ENCODE results near the gene PYDC1. TPM values are rescaled to one million over a fixed set of nuclear protein-coding genes. Genes with fewer than 3 reads are reported as not detected.

Gene PYDC1
- total and polyA plus RNA-seq, 2 of the 13 experiments (the other 11 are each of a cell fraction or from before 2014, with no cell fraction given) = not detected

DNA sequence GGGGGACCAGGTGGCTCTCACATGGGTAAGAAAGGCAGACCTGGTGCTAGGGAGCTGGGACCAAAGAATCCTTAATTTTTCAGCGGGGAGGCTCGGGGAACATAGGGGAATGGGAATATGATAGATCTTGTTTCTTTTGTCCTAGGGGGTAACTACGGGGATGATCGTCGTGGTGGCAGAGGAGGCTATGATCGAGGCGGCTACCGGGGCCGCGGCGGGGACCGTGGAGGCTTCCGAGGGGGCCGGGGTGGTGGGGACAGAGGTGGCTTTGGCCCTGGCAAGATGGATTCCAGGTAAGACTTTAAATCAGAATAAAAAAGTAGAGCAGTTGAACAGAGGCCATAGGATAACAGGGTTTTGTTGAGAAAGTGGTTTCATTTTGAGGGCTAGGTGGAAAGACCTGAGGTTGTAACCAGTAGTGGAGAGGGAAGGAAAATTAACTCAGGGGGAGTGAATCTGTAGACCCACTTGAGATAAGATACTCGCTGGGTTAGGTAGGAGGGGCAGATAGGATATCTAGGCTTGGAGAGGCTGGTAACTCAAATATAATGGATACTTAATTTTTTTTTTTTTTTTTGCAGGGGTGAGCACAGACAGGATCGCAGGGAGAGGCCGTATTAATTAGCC is 26.0 kb downstream of the PYDC1 start:
- DNase-seq (ENCODE audit: low spot score) (no peak), ATAC-seq (no peak), FAIRE-seq (no peak)
- ChIA-PET CTCF (ENCODE audit: low intra/inter-chr PET ratio, low total read pairs) (no interaction called here), POLR2A (interaction anchor here (0.8 to 2.6 kb wide), 3 partner anchors 7 to 11 kb away, joined by 3 to 13 read pairs (median 7); partner anchors contain the start of gene FUS)
- H3K9me3 ChIP-seq (ENCODE audit: low read length) = no peaks in the 10 kb centered on the region
- H3K36me3 ChIP-seq (replicated peaks in 1 of 2; ENCODE audit: control insufficient read depth in 1 of 2, insufficient read depth in 2 of 2, low read length in 2 of 2) = peaks cover 53 to 93% of the 10 kb centered on the region in 2 experiments
- H3K79me2 ChIP-seq (ENCODE audit: insufficient read depth, low read length) = peaks cover 8% of the 10 kb centered on the region
- intact Hi-C loops (cut with micrococcal nuclease; ENCODE audit: unreplicated experiment) (no loop called here), in situ Hi-C loops (cut with HindIII; ENCODE audit: extremely low pct_ligation_motif_present, low pct_unique_long_range_greater_than_20kb) (no loop called here)
- no TSS peak for BruUV-seq (replicated peaks)
- no peak overlapping the region for H3K27ac ChIP-seq (ENCODE audit: extremely low read length, insufficient read depth, low read length)
- WGBS (ENCODE audit: low lambda C conversion rate) = 98% methylated on average over 17 of the region's 17 CpGs
- H2AFZ ChIP-seq (ENCODE audit: low read length) = no peak overlapping the region
- peaks cover 57% of the 10 kb centered on the region for H4K20me1 ChIP-seq (ENCODE audit: insufficient read depth, low read length)
- no peak overlapping the region for H3K4me3 ChIP-seq (replicated peaks in 1 of 3; ENCODE audit: insufficient read depth in 1 of 3, low read depth in 2 of 3, low read length in 3 of 3)
- peak; percentile 76; the same call in 1 of the 2 replicates for TF ChIP-seq POLR2AphosphoS2 (IDR thresholded peaks at IDR 0.05; ENCODE audit: low read depth, low read length)
- TF ChIP-seq POLR2G (IDR thresholded peaks at IDR 0.05; ENCODE audit: low read depth, low read length) = 0 out of 2 replicates have a peak, but pooled peaks have one; percentile 33
- TF ChIP-seq POLR2A (IDR thresholded peaks at IDR 0.05; ENCODE audit: insufficient read depth in 1 of 2, low read depth in 2 of 2, low read length in 2 of 2) = peak in 1 of 2 experiments; percentile 36; a peak in 1 of 4 replicates
- TF ChIP-seq RBFOX2 (IDR thresholded peaks at IDR 0.05; ENCODE audit: low read depth, low read length) = peak; percentile 59; the same call in 1 of the 2 replicates
- no peak for TF ChIP-seq POGZ (CRISPR knock-in tag; IDR thresholded peaks at IDR 0.05)
- TF ChIP-seq AGO2 (optimal IDR thresholded peaks at IDR 0.05; ENCODE audit: low read depth, low read length) = peak; percentile 52
- TF ChIP-seq NBN (conservative IDR thresholded peaks at IDR 0.05) = no peak
- no peaks in the 10 kb centered on the region for H3K27me3 ChIP-seq (ENCODE audit: control insufficient read depth in 1 of 2, insufficient read depth in 2 of 2, low read length in 2 of 2)
- H3K4me1 ChIP-seq (ENCODE audit: insufficient read depth, low read length) = peaks cover 8% of the 10 kb centered on the region; the same call in 1 of the 2 replicates
- no peak overlapping the region for H3K9ac ChIP-seq (ENCODE audit: insufficient read depth, low read depth, low read length)
- no peak overlapping the region for H3K4me2 ChIP-seq (ENCODE audit: low read depth, low read length)

DNA sequence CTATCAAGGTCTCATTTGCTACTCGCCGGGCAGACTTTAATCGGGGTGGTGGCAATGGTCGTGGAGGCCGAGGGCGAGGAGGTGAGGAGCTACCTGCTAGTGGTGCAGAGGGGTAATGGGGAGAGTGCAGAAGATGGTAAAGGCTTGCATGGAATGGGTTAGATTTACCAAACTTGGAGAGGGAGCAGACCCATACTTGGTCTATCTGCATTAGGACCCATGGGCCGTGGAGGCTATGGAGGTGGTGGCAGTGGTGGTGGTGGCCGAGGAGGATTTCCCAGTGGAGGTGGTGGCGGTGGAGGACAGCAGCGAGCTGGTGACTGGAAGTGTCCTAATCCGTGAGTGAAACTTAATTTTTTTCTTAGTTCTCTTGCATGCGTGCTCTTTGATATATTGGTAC is 26.9 kb downstream of the PYDC1 start:
- H3K27ac ChIP-seq (ENCODE audit: extremely low read length, insufficient read depth, low read length) = peak overlapping the region; percentile 3
- H3K4me2 ChIP-seq (ENCODE audit: low read depth, low read length) = no peak overlapping the region
- H3K4me1 ChIP-seq (ENCODE audit: insufficient read depth, low read length) = peaks cover 17% of the 10 kb centered on the region
- POLR2A ChIA-PET = interaction anchor here (0.8 to 2.6 kb wide), 3 partner anchors 9 to 10 kb away, joined by 3 to 13 read pairs (median 5); partner anchors contain the start of gene FUS
- ATAC-seq = no peak; the same call in 1 of the 3 replicates
- 98% methylated on average over 12 of the region's 12 CpGs for WGBS (ENCODE audit: low lambda C conversion rate)
- peaks cover 16% of the 10 kb centered on the region for H3K79me2 ChIP-seq (ENCODE audit: insufficient read depth, low read length)
- intact Hi-C loops (cut with micrococcal nuclease; ENCODE audit: unreplicated experiment) (no loop called here), in situ Hi-C loops (cut with HindIII; ENCODE audit: extremely low pct_ligation_motif_present, low pct_unique_long_range_greater_than_20kb) (no loop called here)
- BruUV-seq (replicated peaks) = no TSS peak
- H3K36me3 ChIP-seq (replicated peaks in 1 of 2; ENCODE audit: control insufficient read depth in 1 of 2, insufficient read depth in 2 of 2, low read length in 2 of 2) = peaks cover 58 to 99% of the 10 kb centered on the region in 2 experiments
- no peak for DNase-seq (ENCODE audit: low spot score)
- H4K20me1 ChIP-seq (ENCODE audit: insufficient read depth, low read length) = peaks cover 65% of the 10 kb centered on the region
- FAIRE-seq = no peak
- no peaks in the 10 kb centered on the region for H3K27me3 ChIP-seq (ENCODE audit: control insufficient read depth in 1 of 2, insufficient read depth in 2 of 2, low read length in 2 of 2)
- no peaks in the 10 kb centered on the region for H3K9me3 ChIP-seq (ENCODE audit: low read length)
- no peak overlapping the region for H3K4me3 ChIP-seq (replicated peaks in 1 of 3; ENCODE audit: insufficient read depth in 1 of 3, low read depth in 2 of 3, low read length in 3 of 3)
- CTCF ChIA-PET (ENCODE audit: low intra/inter-chr PET ratio, low total read pairs) = no interaction called here
- H3K9ac ChIP-seq (ENCODE audit: insufficient read depth, low read depth, low read length) = no peak overlapping the region
- H2AFZ ChIP-seq (ENCODE audit: low read length) = no peak overlapping the region
- TF ChIP-seq AGO2 (optimal IDR thresholded peaks at IDR 0.05; ENCODE audit: low read depth, low read length) (peak; percentile 55), ZEB1 (IDR thresholded peaks at IDR 0.05; ENCODE audit: insufficient replicate concordance, low read depth) (no peak), ZNF564 (CRISPR knock-in tag; IDR thresholded peaks at IDR 0.05) (no peak), ZNF772 (CRISPR knock-in tag; IDR thresholded peaks at IDR 0.05) (no peak), RFX3 (CRISPR knock-in tag; IDR thresholded peaks at IDR 0.05) (no peak), MATR3 (CRISPR knock-in tag; IDR thresholded peaks at IDR 0.05) (no peak), ZNF713 (CRISPR knock-in tag; IDR thresholded peaks at IDR 0.05) (no peak), POLR2A (IDR thresholded peaks at IDR 0.05; ENCODE audit: insufficient read depth in 1 of 2, low read depth in 2 of 2, low read length in 2 of 2) (peak in 1 of 2 experiments; percentile 31; a peak in 2 of 4 replicates), NR2F2 (IDR thresholded peaks at IDR 0.05; ENCODE audit: borderline replicate concordance, low read depth) (no peak)
- TF ChIP-seq, protein P1, sequence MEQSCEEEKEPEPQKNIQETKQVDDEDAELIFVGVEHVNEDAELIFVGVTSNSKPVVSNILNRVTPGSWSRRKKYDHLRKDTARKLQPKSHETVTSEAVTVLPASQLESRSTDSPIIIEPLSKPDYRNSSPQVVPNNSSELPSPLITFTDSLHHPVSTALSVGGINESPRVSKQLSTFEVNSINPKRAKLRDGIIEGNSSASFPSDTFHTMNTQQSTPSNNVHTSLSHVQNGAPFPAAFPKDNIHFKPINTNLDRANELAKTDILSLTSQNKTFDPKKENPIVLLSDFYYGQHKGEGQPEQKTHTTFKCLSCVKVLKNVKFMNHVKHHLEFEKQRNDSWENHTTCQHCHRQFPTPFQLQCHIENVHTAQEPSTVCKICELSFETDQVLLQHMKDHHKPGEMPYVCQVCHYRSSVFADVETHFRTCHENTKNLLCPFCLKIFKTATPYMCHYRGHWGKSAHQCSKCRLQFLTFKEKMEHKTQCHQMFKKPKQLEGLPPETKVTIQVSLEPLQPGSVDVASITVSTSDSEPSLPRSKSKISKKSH (CRISPR knock-in tag; IDR thresholded peaks at IDR 0.05; ENCODE audit: borderline replicate concordance) = 0 out of 2 replicates have a peak, but pooled peaks have one; percentile 18
- TF ChIP-seq, protein P2, sequence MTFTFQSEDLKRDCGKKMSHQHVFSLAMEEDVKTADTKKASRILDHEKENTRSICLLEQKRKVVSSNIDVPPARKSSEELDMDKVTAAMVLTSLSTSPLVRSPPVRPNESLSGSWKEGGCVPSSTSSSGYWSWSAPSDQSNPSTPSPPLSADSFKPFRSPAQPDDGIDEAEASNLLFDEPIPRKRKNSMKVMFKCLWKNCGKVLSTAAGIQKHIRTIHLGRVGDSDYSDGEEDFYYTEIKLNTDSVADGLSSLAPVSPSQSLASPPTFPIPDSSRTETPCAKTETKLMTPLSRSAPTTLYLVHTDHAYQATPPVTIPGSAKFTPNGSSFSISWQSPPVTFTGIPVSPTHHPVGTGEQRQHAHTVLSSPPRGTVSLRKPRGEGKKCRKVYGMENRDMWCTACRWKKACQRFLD (CRISPR knock-in tag; IDR thresholded peaks at IDR 0.05; ENCODE audit: borderline replicate concordance) = no peak

Data from HepG2 (cell line).